ENCODE data around the gene SCGB3A1. TPM values are rescaled to one million over a fixed set of nuclear protein-coding genes. Genes with fewer than 3 reads are reported as not detected.
A peak's percentile ranks its signal among the peaks of the same experiment; 100 is the strongest.

Gene SCGB3A1
- total RNA-seq, 2 donors from 2014 or later: not detected

DNA sequence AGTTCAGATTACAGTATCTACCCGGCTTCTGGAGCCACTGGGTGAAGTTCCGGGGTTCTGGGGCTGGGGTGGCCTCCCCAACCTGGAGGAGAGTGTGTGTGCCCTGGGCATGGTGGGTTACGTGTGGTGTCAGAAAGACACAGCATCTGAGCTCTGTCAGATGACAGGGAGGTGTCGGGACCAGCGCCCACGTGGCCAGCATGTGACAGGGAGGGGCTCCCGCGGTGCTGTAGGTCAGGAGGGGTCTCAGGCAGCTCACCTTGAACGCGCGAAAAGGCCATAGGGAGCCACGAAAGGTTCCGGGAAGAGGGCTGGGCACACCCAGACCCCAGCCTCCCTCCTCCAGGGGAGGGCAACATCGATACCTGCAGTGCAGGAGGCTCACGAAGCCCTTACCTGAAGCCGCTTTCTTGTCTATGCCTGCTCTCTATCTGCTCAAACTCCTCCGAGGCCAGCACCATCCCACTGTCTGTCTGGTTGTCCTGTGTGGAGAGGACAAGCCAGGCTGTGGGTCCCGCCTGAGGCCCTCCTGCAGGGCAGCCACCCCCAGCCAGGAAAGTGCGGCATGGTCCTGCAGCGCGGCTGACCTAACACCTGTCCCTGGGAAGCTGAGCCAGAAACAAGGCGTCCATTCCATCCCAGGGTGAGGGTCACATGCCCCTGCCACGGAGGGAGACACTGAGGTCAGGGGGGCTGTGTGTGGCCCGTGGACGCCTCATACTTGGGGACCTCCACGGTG lies 17.4 kb upstream of the SCGB3A1 start:
- DNase-seq (ENCODE audit: low spot score): no peak
- intact Hi-C loops (cut with DNase I): no loop called here

DNA sequence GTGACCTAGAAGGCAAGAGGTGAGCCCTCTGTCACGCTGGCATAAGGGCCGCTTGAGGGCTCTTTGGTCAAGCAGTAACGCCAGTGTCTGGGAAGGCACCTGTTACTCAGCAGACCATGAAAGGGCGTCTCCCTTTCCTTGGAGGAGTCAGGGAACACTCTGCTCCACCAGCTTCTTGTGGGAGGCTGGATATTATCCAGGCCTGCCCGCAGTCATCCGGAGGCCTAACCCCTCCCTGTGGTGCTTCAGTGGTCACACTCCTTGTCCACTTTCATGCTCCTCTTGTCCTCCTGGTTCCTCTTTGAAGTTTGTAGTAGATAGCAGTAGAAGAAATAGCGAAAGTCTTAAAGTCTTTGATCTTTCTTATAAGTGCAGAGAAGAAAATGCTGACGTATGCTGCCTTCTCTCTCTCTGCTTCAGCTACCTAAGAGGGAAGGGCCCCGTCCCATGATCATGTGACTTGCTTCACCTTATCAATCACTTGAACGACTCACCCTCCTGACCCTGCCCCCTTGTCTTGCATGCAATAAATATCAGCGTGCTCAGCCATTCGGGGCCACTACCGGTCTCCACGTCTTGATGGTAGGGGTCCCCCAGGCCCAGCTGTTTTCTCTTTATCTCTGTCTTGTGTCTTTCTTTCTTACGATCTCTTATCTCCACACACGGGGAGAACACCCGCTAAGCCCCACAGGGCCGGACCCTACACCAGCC lies 16.7 kb upstream of the SCGB3A1 start:
- intact Hi-C loops (cut with DNase I): no loop called here
- DNase-seq (ENCODE audit: low spot score): peak; percentile 31

- peak; percentile 62 for DNase-seq (ENCODE audit: low spot score)
- intact Hi-C loops (cut with DNase I): no loop called here
Observed at GRCh38 chr5:180606215-180606785, 15.0 kb upstream of the SCGB3A1 start.

GRCh38 chr5:180605554-180606214 lies 14.4 kb upstream of the SCGB3A1 start:
- peak; percentile 69 for DNase-seq (ENCODE audit: low spot score)
- intact Hi-C loops (cut with DNase I): no loop called here

DNA sequence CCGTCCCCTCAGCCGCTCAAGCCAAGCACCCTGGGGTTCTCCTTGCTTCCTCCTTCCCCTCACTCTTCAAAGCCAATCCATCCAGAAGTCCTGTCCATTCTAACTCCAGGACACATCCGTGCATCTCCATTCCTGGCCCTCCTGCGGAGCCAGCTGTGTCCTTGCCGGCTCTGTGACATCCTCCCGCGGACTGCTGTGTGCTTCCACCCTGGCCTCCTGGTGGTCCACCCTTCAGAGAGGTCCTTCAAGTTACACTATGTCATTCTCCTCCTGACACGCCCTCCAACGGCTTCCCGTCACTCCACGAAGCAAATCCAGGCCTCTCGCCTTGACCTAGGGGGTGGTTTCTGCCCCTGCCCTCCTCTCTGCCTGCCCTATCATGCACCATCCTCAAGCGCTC lies 13.0 kb upstream of the SCGB3A1 start:
- intact Hi-C loops (cut with DNase I): no loop called here
- peak; percentile 76 for DNase-seq (ENCODE audit: low spot score)

DNA sequence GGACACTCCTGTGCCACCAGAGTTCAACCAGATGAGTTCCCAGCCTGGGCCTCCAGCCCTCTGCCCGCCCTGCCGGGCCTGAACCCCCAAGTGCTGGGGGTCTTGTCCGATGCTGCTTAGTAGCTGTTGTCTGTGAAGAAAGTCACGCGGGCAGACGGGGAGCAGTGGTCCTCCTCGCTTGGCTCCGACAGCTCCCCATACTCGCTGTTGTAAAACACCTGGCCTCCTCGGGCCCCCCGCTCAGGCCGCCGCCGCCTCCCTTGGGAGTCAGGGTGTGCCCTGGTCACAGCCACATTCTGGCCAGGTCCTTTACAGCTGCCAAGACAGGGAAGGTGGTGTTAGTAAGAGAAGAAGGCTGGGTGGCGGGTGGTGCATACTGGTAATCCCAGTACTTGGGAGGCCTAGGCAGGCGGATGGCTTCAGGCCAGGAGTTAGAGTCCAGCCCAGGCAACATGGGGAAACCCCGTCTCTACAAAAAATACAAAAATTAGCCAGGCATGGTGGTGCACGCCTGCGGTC lies 11.8 kb upstream of the SCGB3A1 start:
- peak; percentile 69 for DNase-seq (ENCODE audit: low spot score)
- intact Hi-C loops (cut with DNase I): no loop called here

GRCh38 chr5:180602481-180603075 lies 11.3 kb upstream of the SCGB3A1 start:
- DNase-seq (ENCODE audit: low spot score): peak; percentile 71
- intact Hi-C loops (cut with DNase I): no loop called here

GRCh38 chr5:180601591-180602480 lies 10.5 kb upstream of the SCGB3A1 start:
- peak; percentile 50 for DNase-seq (ENCODE audit: low spot score)

GRCh38 chr5:180600554-180601041 lies 9.3 kb upstream of the SCGB3A1 start:
- intact Hi-C loops (cut with DNase I): no loop called here
- peak; percentile 53 for DNase-seq (ENCODE audit: low spot score)

More at GRCh38 chr5:180601591-180602480, 10.5 kb upstream of the SCGB3A1 start:
- intact Hi-C loops (cut with DNase I): no loop called here

DNA sequence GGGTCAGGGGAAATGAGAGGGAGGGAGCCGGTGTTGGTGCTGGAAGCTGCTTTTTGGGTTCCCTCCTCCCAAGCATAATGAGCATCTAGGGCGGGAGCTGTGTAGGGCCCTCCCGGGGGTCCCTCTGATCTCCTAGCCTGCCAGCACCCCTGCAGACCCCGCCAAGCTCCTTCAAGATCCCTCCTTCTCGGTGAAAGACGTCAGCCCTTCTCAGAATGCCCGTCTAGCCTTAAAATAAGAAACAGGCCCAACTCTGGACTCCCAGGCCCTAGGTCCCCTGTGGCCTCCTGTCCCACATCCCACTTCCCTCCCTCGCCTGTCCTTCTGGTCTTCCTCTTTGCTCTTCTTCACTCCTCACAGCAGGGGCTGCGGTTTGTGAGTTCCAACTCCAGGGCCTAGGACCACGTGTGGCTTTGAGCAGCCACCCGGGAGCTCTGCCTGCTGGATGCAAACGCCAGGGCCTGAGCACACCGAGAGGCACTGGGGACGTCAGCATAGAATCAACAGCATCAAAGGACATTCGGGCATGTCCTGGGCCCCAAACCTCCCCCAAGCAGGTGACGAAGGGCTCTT lies 8.8 kb upstream of the SCGB3A1 start:
- DNase-seq (ENCODE audit: low spot score): peak; percentile 49
- intact Hi-C loops (cut with DNase I): no loop called here

DNA sequence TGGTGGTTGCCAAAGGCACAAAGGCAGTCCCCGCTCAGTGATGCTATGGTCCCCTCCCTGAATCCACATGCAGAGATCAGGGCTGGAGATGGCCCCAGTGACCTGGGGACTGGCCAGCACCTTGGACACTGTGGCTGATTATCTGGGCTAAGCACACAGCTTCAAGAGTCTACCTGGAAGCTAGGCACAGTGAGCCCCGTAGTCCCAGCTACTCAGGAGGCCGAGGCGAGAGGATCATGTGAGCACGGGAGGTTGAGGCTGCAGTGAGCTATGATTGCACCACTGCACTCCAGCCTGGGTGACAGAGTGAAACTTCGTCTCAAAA lies 8.3 kb upstream of the SCGB3A1 start:
- intact Hi-C loops (cut with DNase I): no loop called here
- peak; percentile 67 for DNase-seq (ENCODE audit: low spot score)

- DNase-seq (ENCODE audit: low spot score): peak; percentile 66
- intact Hi-C loops (cut with DNase I): no loop called here
Observed at GRCh38 chr5:180598797-180599589, 7.7 kb upstream of the SCGB3A1 start.

GRCh38 chr5:180598316-180598701 lies 7.0 kb upstream of the SCGB3A1 start:
- DNase-seq (ENCODE audit: low spot score): peak; percentile 58
- intact Hi-C loops (cut with DNase I): no loop called here

DNA sequence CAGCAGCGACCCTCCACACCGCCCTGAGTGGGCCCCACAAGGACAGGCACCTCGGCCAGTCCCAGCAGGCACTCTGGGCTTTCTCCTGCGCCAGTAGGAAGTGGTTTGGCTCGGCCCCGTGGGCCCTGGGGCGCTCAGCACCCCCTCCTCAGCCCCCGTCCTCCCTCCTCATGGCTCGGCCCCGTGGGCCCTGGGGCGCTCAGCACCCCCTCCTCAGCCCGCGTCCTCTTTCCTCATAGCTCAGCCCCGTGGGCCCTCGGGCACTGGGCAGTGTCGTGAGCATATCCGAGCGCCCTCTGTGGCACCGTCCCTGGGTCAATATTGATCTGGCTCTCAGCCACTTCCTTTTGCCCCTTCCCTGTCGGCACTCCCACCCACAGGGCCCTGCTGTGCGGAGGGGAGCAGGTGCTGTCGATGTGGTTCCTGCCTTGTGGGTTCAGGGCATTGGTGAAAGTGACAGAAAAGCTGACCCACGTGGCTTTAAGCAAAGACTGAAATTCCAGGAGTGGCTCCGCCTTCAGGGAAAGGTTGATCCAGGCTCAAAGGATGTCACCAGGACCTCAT lies 5.5 kb upstream of the SCGB3A1 start:
- intact Hi-C loops (cut with DNase I): no loop called here
- DNase-seq (ENCODE audit: low spot score): no peak

DNA sequence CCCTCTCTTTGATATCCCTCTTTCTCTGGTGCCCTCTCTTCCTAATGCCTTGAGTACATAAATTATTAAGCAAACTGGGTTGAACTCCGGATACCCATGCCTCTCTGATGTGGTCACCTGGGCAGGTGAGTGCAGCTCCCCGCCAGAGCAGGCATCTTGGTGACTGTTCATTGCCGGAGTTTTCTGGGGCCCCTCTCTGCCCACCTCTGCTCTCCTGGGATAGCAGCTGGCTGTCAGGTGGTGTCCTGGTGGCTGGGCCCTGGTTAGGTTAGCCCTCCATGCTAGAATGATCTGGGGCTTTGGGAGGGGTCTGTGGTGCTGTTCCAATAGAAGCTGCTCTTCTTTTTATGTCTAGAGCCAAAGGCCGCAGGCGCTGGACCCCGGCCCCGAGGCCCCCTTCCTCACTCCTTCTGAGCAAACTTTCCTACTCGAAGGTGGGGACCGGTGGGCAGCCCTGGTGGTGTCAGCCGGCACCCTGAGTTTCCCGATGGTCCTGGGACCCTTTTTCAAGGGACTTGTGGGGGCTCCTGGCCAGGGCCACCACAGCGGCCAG lies 4.9 kb upstream of the SCGB3A1 start:
- DNase-seq (ENCODE audit: low spot score): no peak
- intact Hi-C loops (cut with DNase I): no loop called here

DNA sequence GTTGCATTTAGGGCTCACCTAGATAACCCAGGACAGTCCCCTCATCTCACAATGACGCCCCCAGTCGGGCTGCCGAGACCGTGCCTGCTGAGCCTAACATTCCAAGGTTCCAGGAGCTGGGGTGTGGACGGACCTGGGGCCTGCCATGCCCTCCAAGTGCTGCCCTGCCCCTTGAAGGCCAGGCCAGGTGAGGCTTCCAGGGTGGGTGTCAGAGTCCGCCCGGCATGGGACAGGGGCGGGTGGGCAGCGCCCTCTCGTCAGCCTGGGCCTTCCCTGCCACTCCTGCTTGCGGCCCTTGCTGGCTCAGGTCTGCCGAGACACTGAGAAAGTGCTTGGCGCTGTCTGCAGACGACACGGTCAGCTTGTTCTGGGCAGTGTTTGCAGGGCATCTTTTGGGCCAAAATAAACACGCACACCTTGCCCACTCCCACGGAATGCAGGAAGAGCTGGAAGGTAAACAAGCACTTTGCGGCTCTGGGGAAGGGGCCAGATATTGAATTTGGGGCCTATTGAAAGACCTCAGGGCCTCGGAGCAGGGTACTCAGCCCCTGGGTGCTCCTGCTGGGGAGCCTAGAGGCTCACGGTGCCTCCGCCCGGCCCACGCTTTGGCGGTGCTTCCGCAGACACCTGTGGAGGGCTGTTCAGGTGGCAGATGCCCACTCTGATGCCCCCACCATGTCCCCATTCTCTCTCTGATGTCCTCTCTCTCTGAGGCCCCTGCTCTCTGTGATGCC lies 4.2 kb upstream of the SCGB3A1 start:
- DNase-seq (ENCODE audit: low spot score): no peak
- intact Hi-C loops (cut with DNase I): no loop called here
